ENCODE results near the gene AGPAT4. TPM values are rescaled to one million over a fixed set of nuclear protein-coding genes. Genes with fewer than 3 reads are reported as not detected.
A peak's percentile ranks its signal among the peaks of the same experiment; 100 is the strongest.

AGPAT4 gene
- polyA plus RNA-seq, 1 donor (not counting 4 experiments of a cell fraction or from before 2014, with no cell fraction given) = 8.4 TPM

GRCh38 chr6:161204866-161205557 lies 68.8 kb downstream of the AGPAT4 start:
- H3K27me3 ChIP-seq (ENCODE audit: control insufficient read depth, extremely low read depth, insufficient read depth, low read length) = no peaks in the 10 kb centered on the region
- peaks cover 2% of the 10 kb centered on the region for H3K79me2 ChIP-seq (ENCODE audit: control insufficient read depth, insufficient read depth, low read length)
- TF ChIP-seq EZH2 (IDR thresholded peaks at IDR 0.05; ENCODE audit: low read length) = no peak
- TF ChIP-seq CTCF (optimal IDR thresholded peaks at IDR 0.05 in 1 of 3, IDR thresholded peaks at IDR 0.05 in 1 of 3, conservative IDR thresholded peaks at IDR 0.05 in 1 of 3; ENCODE audit: extremely low read depth in 1 of 3, insufficient read depth in 2 of 3, low read length in 3 of 3) = no peak
- no peak overlapping the region for H2AFZ ChIP-seq (ENCODE audit: control insufficient read depth, low read length)
- FAIRE-seq (no peak), DNase-seq (ENCODE audit: low read depth, low spot score) (no peak)
- no peak overlapping the region for H3K4me2 ChIP-seq (ENCODE audit: control insufficient read depth, extremely low read depth, insufficient read depth, low read depth, low read length)
- H3K9ac ChIP-seq (ENCODE audit: control insufficient read depth, extremely low read depth, insufficient read depth, low read length) = no peak overlapping the region
- no peaks in the 10 kb centered on the region for H3K9me1 ChIP-seq (ENCODE audit: control insufficient read depth, extremely low read depth, insufficient read depth, low read length)
- no peaks in the 10 kb centered on the region for H4K20me1 ChIP-seq (ENCODE audit: control insufficient read depth, extremely low read depth, insufficient read depth, low read length)
- H3K27ac ChIP-seq (ENCODE audit: control insufficient read depth, insufficient read depth, low read length) = no peak overlapping the region
- no peaks in the 10 kb centered on the region for H3K36me3 ChIP-seq (ENCODE audit: control insufficient read depth in 2 of 2, extremely low read depth in 1 of 2, insufficient read depth in 2 of 2, low read length in 2 of 2)
- no peaks in the 10 kb centered on the region for H3K9me3 ChIP-seq (ENCODE audit: control insufficient read depth, low read depth, low read length)
- dilution Hi-C loops (cut with MboI; ENCODE audit: extremely low pct_ligation_motif_present, low sequenced_read_pairs) = no loop called here
- H3K4me1 ChIP-seq (ENCODE audit: control insufficient read depth, extremely low read depth, insufficient read depth, low read length) = no peaks in the 10 kb centered on the region
- no peak overlapping the region for H3K4me3 ChIP-seq (ENCODE audit: control insufficient read depth in 2 of 3, extremely low read depth in 1 of 3, insufficient read depth in 2 of 3, low read depth in 1 of 3, low read length in 3 of 3)

GRCh38 chr6:161200610-161201370 lies 73.1 kb downstream of the AGPAT4 start:
- Histone ChIP-seq H3K27me3 (ENCODE audit: control insufficient read depth, extremely low read depth, insufficient read depth, low read length) (no peaks in the 10 kb centered on the region), H3K79me2 (ENCODE audit: control insufficient read depth, insufficient read depth, low read length) (peaks cover 2% of the 10 kb centered on the region), H3K4me2 (ENCODE audit: control insufficient read depth, extremely low read depth, insufficient read depth, low read depth, low read length) (no peak overlapping the region), H3K9me3 (ENCODE audit: control insufficient read depth, low read depth, low read length) (no peaks in the 10 kb centered on the region), H2AFZ (ENCODE audit: control insufficient read depth, low read length) (no peak overlapping the region), H3K9ac (ENCODE audit: control insufficient read depth, extremely low read depth, insufficient read depth, low read length) (no peak overlapping the region), H3K4me1 (ENCODE audit: control insufficient read depth, extremely low read depth, insufficient read depth, low read length) (no peaks in the 10 kb centered on the region), H3K9me1 (ENCODE audit: control insufficient read depth, extremely low read depth, insufficient read depth, low read length) (no peaks in the 10 kb centered on the region), H3K27ac (ENCODE audit: control insufficient read depth, insufficient read depth, low read length) (no peak overlapping the region), H3K36me3 (ENCODE audit: control insufficient read depth in 2 of 2, extremely low read depth in 1 of 2, insufficient read depth in 2 of 2, low read length in 2 of 2) (no peaks in the 10 kb centered on the region), H4K20me1 (ENCODE audit: control insufficient read depth, extremely low read depth, insufficient read depth, low read length) (no peaks in the 10 kb centered on the region), H3K4me3 (ENCODE audit: control insufficient read depth in 2 of 3, extremely low read depth in 1 of 3, insufficient read depth in 2 of 3, low read depth in 1 of 3, low read length in 3 of 3) (no peak overlapping the region)
- TF ChIP-seq EZH2 (IDR thresholded peaks at IDR 0.05; ENCODE audit: low read length) (no peak), CTCF (optimal IDR thresholded peaks at IDR 0.05 in 1 of 3, IDR thresholded peaks at IDR 0.05 in 1 of 3, conservative IDR thresholded peaks at IDR 0.05 in 1 of 3; ENCODE audit: extremely low read depth in 1 of 3, insufficient read depth in 2 of 3, low read length in 3 of 3) (peak in 2 of 3 experiments; percentile 8 to 24)
- no peak for DNase-seq (ENCODE audit: low read depth, low spot score)
- no peak for FAIRE-seq
- dilution Hi-C loops (cut with MboI; ENCODE audit: extremely low pct_ligation_motif_present, low sequenced_read_pairs) = no loop called here
